ENCODE measurements around the gene INPP5K.

GRCh38 chr17:1553354-1554266 is 37.2 kb upstream of the INPP5K start:
- TF ChIP-seq CTCF (IDR thresholded peaks at IDR 0.05) (no peak), POLR2A (IDR thresholded peaks at IDR 0.05) (no peak)
